ENCODE results near the gene PDCL3.

Gene PDCL3

DNA sequence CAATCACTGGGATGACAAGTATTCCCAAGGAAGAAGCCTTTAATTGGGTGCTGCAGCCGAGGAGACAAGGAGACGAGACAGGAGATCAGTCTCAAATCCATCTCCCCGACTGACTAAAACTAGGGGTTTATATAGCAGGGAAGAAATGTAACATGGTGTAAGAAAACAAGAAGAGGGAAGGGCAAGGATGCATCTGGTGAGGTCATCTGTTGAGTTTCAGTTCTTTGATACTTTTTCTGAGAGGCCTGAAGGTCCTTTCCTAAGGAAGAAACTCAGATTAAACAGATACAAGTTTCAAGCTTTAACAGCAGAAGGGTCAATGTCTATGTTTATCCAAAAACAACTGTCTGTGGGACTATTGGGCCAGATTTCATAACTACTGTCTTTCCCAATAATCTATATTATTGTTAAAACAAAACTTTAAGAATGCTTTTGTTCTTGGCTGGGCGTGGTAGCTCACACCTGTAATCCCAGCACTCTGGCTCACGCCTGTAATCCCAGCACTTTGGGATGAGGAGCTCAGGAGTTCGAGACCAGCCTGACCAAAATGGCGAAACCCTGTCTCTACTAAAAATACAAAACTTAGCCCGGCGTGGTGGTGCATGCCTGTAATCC, 2.5 kb upstream of the PDCL3 start:
- no peak for DNase-seq (ENCODE audit: low read depth in 1 of 2, low spot score in 1 of 2)

DNA sequence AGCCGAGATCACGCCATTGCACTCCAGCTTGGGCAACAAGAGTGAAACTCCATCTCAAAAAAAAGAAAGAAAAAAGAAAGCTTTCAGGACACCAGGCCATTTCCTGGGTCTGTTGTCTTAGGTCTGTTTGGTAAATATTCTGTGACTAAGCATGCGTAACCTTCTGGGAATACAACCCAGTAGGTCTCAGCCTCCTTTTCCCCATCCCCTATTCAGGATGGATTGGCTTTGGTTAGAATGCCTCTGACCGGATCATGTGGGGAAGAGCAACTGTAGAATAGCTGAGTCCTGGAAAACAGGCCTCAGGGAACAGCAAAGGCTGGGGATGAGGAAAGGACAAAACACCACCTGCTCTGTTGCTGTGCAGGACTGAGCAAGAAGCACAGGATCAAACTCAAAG, 1.6 kb upstream of the PDCL3 start:
- DNase-seq (ENCODE audit: low read depth in 1 of 2, low spot score in 1 of 2): no peak

GRCh38 chr2:100563407-100564247, 834 bp downstream of the PDCL3 start:
- no peak for DNase-seq (ENCODE audit: low read depth in 1 of 2, low spot score in 1 of 2)

GRCh38 chr2:100568989-100569388, 6.2 kb downstream of the PDCL3 start:
- DNase-seq (ENCODE audit: low read depth in 1 of 2, low spot score in 1 of 2): no peak

DNA sequence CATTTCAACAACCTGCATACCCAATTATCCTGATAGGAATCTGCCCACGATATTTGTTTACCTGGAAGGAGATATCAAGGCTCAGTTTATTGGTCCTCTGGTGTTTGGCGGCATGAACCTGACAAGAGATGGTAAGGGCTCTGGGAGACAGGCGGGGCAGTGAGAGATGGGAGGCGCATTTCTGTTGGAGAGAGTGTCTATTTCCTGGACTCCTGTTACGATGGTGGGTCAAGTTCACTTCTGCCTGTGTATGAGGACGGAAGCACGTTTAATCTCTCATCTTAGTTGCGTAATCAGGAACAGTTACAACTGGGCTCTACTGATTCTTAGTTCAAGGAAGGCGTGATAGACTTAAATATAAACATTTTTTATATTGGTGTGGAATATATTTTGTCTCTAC, 8.9 kb downstream of the PDCL3 start:
- DNase-seq (ENCODE audit: low read depth in 1 of 2, low spot score in 1 of 2): no peak

- DNase-seq (ENCODE audit: low read depth in 1 of 2, low spot score in 1 of 2): no peak
Observed at GRCh38 chr2:100577777-100578176, 15.0 kb downstream of the PDCL3 start.

- peak; percentile 12 to 19 for DNase-seq (ENCODE audit: low read depth in 1 of 2, low spot score in 1 of 2)
Observed at GRCh38 chr2:100580367-100581276, 17.8 kb downstream of the PDCL3 start.

- DNase-seq (ENCODE audit: low read depth in 1 of 2, low spot score in 1 of 2): no peak
Observed at GRCh38 chr2:100581277-100581612, 18.5 kb downstream of the PDCL3 start.

DNA sequence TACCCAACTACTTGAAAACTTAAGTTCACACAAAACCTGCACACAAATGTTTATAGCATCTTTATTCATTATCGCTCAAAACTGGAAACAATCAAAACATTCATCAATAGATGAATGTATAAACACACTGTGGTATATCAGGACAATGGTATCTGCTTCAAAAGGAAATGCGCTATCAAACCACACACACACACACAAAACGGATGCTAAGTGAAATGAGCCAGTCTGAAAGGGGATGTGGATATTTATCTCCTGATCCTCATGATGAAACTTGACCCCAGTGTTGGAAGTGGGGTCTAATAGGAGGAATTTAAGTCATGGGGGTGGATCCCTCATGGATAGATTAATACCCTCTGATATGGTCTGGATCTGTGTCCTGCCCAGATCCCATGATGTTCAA, 22.0 kb downstream of the PDCL3 start:
- DNase-seq (ENCODE audit: low read depth in 1 of 2, low spot score in 1 of 2): no peak

GRCh38 chr2:100588071-100588786, 25.4 kb downstream of the PDCL3 start:
- no peak for DNase-seq (ENCODE audit: low read depth in 1 of 2, low spot score in 1 of 2)

DNA sequence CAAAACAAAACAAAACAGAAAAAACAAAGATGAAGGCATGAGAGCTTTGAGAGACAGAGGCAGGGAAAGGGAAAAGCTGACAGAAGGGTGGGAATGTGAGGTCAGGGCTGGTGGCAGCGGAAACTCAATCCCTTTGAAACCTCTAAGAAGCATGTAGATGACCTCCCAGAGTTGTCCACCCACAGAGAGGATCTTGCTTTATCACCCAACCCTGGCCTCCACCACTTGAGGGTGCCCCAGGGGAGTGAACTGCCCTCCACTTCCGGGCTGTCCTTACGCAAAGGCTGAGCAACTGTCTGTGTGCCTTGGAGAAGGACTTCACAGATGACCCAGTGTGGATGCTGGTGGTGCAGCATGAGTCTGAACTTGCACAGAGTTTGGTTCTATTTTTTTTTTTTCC, 26.7 kb downstream of the PDCL3 start:
- DNase-seq (ENCODE audit: low read depth in 1 of 2, low spot score in 1 of 2): no peak

DNA sequence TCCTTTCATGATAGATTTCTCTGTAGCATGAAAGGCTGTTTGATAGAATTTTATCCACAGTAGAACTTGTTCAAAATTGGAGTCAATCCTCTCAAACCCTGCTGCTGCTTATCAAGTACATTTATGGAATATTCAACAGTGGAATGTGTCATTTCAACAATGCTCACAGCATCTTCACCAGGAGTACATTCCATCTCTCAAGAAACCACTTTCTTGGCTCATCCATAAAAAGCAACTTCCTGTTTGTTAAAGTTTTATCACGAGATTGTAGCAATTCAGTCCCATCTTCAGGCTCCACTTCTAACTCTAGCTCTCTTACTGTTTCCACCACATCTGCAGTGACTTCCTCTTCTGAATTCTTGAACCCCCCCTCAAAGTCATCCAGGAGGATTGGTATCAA, 29.4 kb downstream of the PDCL3 start:
- DNase-seq (ENCODE audit: low read depth in 1 of 2, low spot score in 1 of 2): no peak

DNA sequence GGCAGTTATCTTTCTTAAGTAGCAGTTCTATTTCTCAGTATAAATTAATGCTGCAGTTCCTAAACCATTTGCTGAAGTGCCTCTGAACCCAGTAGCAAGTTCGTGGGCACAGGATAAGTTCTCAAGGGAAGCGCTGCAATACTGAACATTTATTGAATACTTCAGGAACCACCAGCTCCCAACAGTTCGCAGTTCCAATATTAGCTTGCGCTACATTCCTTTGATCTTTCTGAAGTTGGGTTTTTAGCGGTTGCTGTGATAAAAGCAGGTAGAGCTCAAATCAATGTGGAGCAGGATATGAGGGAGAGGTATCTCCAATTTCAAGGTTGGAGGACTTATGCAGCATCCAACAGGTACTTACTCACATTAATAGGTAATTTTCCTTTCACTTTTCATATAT, 33.7 kb downstream of the PDCL3 start:
- no peak for DNase-seq (ENCODE audit: low read depth in 1 of 2, low spot score in 1 of 2)

DNA sequence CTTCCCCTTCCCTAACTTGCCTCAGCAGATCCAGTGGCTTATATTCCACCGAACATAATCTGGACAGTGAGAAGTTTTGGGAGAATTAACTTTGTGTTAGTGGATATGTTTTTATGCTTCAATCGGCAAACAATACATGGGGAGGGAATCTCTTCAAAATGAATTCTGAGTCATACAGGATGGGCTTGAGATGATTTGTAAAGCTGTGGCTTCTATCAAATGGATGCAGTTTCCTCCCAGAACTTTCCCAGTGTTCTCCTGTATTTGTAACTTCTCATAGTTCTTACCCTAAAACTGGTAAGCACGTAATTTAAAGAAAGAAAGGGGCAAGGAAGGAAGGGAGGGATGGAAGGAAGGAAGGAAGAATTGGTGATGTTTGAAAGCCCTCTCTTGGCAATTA, 36.8 kb downstream of the PDCL3 start:
- DNase-seq (ENCODE audit: low read depth in 1 of 2, low spot score in 1 of 2): no peak

GRCh38 chr2:100601661-100602060, 38.9 kb downstream of the PDCL3 start:
- DNase-seq (ENCODE audit: low read depth in 1 of 2, low spot score in 1 of 2): no peak

DNA sequence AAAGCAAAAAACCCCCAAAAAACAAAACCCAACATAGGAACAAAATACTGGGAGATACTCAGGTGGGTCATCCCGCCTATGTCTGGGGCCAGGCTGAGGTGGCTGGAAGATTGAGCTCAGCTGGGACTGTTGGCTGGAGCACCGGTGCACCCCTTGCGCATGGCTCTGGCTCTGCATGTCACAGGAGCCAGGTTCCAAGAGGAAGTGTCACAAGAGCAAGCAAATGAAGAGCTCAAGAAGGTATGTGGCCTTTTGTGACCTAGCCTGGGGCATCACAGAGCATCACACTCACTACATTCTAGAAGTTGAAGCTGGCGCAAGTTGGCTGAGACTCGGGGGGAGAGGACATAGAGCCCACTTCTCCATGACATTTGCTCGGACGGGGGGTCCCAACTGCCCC, 40.6 kb downstream of the PDCL3 start:
- no peak for DNase-seq (ENCODE audit: low read depth in 1 of 2, low spot score in 1 of 2)

DNA sequence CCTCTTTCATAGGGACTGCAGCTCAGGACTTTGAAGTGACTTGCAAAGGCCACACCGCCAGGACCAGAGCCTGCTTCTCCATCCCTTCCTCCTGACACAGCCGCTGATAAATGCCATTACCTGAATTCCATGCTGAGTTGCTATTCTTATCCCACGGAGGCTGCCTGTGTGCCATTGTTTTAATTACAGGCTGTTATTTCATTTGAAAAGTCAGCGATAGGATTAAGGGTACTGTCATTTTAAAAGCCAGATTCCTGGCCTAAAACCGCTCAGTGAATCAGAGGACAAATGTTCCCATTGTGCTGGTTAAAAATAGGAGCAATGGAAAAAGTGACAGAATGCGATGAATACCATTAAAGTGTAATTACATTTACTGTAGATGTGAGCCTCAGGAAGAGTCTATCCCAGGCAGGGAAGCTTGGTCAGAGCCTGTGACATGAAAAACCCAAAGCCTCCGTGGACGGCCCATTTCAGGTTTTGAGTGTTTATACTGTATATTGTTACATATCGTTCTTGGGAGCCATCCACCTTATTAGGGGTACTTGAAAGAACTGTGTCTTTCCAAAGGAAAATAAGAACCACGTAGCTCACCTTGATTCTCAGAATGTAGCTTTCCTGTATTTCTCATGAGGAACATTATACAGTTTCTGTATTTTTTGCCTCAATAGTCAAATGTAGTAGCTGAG, 41.3 kb downstream of the PDCL3 start:
- no peak for DNase-seq (ENCODE audit: low read depth in 1 of 2, low spot score in 1 of 2)

- DNase-seq (ENCODE audit: low read depth in 1 of 2, low spot score in 1 of 2): no peak
Observed at GRCh38 chr2:100606332-100606725, 43.5 kb downstream of the PDCL3 start.

GRCh38 chr2:100606726-100607343, 44.0 kb downstream of the PDCL3 start:
- DNase-seq (ENCODE audit: low read depth in 1 of 2, low spot score in 1 of 2): no peak

DNA sequence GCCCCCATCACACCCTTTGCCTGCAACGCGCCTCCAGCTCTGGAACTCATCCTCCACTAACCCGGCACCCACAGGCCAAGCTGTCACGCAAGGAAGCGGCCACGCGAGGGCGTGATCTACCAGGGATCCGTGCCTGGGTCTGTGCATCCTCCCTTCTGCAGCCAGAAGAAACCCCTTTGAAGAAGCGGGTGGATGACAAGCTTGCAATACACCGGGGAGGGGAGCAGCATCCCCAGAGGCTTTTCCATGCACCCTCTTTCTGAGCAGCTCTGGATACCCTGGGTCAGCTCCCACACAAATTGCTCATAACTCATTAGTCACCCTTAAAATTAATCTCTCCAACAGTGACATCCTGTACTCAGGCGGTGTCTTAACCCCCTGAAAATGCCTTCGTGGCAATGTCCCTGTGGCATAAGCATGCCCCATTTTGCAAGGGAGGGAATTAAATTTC, 47.6 kb downstream of the PDCL3 start:
- peak; percentile 43 to 62 for DNase-seq (ENCODE audit: low read depth in 1 of 2, low spot score in 1 of 2)

All from activated T-helper 1 cell treated with anti-CD3 and anti-CD28 coated beads, Interleukin-2, amount 50 U/mL, for 16 hours (primary cell).